Measurements from ENCODE around the gene GH2.
"Not testable (repeated sequence)": the region's sequence is repeated elsewhere in the genome, so short reads cannot be mapped to it uniquely, and the experiment has no call there.

The GH2 gene

DNA sequence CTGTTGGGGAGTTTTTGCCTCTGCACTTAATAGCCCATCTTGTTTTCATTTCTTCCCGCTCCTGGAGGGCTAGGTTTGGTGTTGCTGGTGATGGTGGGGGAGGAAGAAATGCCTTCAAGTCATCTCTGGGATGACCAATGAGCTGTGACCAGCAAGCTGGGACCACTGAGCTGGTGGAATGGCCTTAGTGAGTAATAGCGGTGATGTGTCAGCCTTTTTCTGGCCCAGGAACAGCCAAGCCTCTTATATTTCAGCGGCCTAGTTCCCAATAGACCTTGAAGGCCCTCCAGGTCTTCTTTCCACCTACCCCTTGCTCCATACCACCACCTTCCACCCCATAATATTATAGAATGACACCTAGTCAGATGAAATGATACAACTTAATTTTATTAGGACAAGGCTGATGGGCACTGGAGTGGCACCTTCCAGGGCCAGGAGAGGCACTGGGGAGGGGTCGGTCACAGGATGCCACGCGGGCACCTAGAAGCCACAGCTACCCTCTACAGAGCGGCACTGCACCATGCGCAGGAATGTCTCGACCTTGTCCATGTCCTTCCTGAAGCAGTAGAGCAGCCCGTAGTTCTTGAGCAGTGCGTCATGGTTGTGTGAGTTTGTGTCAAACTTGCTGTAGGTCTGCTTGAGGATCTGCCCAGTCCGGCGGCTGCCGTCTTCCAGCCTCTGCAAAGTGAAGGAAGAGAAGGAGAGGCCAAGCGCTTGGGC lies 9.9 kb downstream of the GH2 start:
- DNase-seq: not testable (repeated sequence)

DNA sequence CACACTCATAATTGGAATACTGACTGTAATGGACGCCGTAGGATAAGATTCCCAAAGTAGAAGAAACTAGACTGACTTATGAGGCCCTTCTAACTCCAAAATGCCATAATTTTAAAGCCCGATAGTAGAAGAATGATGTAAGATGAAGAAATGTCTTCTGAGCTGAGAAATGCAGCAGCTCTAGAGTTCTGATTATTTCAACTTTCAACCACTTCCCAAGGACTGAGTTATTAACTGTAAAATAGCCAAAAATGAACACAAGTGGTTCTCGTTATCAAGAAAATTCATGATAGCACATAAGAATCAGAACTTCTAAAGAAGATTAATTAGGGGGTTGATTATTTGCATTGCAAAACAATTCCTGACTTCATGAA lies 11.5 kb downstream of the GH2 start:
- not testable (repeated sequence) for DNase-seq

DNA sequence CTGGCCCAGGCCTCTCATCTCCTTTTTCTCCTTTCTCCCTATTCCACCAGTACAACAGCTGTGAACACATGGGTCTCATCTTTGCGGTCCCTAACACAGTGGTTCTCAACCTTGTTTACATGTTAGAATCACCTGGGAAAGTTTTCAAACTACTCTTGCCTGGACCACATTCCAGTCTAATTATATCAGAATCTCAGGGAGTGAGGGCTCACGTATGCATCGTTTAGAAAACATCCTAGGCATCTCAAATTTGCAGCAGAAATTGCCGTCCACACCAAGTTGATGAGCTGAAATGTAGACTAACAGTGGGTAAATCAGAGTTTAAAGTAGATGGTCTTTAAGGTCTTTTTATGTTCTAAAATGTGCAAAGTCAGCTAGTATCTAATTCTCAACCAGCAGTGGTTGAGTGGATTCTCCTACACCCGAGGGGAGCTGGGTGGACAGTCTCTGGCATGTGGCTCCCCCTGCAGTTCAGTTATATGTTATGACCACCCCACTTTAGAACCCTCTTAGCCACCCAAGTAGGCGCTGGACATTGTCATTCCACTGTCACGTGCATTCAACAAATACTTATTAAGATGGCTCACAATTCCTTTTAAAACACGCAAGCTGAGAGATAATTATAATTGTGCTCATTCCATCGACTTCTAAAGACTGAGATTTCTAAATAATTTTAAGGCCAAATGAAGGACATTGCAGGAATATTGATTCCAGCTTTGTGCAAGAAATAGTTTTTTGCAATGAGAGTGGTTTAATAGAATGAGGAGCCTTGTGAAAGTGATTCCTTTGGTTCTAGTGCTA lies 12.1 kb downstream of the GH2 start:
- DNase-seq: not testable (repeated sequence)

DNA sequence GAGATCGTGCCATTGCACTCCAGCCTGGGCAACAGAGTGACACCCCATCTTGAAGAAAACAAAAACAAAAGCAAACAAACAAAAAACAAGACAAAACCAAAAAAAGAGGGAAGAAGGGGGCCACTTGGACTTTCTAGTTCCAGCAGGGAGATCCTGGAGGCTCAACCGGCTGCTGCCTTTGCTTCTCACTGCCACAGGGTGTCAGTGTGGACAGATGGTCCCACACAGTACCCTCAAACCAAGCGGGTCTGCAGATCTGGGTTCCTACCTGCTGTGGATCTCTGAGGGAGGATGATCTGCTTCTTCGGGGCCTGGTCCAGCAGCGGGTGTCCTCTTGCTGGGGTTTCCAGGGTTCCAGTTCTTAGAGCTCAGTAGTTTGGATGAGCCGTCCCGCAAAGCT lies 15.1 kb downstream of the GH2 start:
- DNase-seq: not testable (repeated sequence)

DNA sequence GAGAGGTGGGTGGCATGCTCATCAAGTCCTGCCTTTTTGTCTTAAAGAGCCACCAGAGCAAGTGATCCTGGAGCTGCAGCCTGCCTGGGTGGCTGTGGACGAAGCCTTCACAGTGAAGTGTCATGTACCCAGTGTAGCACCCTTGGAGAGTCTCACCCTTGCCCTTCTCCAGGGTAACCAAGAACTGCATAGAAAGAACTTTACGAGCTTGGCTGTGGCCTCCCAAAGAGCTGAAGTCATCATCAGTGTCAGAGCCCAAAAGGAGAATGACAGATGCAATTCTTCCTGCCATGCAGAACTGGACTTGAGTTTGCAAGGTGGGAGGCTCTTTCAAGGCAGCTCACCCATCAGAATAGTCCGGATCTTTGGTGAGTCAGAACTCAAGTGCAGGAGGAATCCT lies 22.5 kb downstream of the GH2 start:
- no peak for DNase-seq

DNA sequence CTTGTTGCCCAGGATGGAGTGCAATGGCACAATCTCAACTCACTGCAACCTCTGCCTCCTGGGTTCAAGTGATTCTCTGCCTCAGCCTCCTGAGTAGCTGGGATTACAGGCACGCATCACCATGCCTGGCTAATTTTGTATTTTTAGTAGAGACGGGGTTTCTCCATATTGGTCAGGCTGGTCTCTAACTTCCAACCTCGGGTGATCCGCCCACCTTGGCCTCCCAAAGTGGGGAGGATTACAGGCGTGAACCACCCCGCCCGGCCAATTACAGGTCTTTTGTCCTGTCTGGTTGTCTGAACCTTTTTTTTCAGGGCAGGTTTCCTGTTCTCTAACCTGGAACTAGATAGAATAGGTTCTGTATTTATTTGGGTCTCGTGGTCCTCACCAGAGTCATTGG lies 25.3 kb downstream of the GH2 start:
- DNase-seq: not testable (repeated sequence)

DNA sequence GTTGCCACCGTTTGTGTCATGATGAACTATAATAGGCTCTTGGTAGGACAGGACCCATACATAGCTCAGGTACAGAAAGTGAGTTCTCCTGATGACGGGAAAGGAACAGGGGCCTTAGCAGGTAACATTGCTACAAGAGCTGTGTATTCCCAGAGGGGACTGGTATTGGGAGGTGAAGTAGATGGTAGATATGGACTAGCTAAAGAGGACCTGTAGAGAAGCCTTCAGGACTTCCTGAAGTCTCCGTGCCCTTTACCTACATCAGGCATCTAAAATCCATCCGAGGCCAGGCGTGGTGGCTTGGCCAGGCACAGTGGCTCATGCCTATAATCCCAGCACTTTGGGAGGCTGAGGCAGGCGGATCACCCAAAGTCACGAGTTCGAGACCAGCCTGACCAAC lies 26.6 kb downstream of the GH2 start:
- no peak for DNase-seq

DNA sequence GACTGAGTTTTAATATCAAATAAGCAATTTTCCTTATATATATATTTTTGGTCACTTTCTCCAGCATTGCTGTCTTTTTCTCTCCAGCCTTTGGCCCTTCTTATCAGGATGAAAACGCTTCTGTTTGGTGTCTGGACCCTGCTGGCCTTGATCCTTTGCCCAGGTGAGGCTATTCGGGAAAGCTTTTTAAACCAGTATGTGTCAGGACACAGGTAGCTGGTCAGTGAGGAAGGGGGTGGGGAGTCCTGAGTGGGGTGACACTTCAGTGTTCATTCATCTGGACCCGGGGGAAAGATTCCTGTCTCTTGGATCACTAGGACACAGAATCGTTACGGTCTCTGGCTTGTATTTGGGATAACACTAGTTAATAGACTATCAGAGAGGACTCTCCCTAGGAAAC lies 27.0 kb downstream of the GH2 start:
- no peak for DNase-seq

DNA sequence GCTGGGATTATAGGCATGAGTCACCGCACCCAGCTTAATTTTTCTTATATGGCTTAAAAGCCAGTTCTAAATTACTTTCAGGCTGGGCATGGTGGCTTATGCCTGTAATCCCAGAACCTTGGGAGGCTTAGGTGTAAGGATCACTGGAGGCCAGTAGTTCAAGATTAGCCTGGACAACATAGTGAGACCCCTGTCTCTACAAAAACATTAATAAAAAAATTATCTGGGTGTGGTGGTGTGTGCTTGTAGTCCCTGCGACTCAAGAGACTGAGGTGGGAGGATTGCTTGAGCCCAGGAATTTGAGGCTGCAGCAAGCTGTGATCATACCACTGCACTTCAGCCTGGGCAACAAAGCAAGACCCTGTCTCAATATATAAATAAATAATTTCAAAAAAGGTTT lies 28.5 kb downstream of the GH2 start:
- no peak for DNase-seq

DNA sequence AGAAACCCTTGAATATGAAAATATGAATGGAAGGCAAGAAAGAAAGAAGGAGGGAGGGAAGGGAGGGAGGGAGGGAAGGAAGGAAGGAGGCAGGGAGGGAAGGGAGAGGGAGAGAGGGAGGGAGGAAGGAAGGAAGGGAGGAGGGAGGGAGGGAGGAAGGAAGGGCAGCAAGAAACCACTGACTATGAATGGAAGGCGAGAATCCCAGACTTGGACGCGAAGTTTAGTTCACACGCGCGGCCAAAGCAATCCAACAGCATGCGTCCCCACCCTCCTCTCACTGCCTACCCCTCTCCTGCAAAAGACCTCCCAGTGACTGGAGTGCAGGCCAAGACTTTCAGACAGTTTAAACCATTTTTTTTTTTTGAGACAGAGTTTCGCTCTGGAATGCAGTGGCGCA lies 31.3 kb downstream of the GH2 start:
- DNase-seq: no peak

DNA sequence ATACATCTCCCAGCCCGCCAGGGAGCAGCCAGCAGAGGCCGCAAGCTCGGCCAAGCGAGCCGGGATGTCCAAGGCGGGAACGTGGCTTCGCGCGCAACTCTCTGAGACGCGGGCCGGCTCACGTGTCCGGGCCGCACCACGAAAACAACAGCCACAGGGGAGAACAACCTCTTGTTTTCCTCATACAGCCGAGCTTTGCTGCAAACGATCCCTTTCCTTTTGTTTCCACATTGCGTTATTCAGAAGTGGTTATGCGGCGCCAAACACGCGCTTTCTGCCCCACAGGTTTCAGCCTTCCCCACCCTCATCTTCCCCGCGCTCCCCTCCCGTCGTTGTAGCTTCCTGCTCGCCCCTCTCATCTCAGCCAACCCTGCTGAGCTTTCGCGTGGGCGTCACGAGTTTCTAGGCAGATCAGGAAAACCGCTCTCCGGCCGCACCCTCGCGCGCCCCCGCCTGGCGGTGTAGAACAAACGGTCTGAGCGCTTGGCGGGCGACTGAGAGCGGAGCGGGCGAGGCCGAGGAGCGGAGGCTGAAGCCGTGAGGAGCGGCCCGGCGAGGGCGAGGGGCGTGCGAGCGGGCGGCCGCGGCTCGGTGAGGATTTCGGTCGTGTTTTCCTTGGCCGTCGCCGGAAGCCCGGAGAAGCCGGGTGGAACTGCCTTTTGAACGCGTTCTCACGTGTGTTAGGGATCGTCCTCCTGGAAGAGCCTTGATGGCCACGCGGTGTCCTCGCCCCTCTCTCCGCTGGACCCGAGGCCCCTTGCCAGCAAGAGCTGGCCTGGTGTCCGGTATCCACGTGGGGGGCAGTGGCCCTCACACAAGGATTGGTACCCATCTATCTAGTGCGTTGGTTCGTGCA lies 32.7 kb downstream of the GH2 start:
- no peak for DNase-seq

DNA sequence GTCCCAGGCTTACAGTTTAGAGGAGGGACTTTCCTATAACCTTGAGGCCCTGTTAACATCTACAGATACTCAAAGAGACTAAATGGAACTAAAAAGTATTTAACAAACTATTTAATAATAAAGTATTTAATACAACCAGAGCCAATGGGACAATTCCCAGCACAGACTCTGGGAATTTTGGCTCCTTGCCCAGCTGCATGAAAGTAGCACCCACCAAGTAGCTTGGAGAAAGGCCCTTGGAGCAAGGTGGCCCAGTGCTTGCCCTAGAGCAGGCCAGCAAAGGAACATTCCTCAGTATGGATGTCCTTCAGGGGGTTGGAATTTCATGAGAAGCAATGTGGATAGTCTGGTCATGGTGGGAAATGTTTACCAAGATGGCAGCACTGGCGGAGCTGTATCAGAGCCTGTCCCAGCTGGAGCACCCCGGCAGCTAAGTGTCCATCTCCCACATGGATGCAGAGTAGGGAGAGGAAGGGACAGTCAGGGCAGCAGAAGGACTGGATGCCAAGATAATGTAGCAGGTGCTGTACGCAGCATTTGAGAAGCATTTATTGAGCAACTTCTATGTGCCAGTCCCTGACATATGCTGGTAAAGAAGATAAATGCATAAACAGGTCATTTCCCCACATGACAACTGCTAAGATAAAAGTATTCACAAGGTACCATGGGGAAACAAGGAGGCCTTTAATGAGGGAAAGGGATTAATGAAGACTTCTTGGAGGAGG lies 34.1 kb downstream of the GH2 start:
- DNase-seq: no peak

DNA sequence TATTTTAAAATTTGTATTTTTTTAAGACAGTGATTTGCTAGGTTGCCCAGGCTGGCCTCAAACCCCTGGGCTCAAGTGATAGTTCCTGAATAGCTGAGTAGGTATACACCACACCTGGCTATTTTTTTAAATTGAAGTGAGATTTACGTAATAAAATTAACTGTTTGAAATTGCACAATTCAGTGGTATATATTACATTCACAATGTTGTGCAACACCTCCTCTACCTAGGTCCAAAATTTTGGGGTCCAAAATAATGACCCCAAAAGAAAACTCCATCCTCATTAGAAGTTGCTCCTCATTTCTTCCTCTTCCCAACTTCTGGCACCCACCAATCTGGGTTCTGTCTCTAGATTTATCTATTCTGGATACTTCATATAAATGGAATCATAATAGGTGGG lies 36.2 kb downstream of the GH2 start:
- no peak for DNase-seq

DNA sequence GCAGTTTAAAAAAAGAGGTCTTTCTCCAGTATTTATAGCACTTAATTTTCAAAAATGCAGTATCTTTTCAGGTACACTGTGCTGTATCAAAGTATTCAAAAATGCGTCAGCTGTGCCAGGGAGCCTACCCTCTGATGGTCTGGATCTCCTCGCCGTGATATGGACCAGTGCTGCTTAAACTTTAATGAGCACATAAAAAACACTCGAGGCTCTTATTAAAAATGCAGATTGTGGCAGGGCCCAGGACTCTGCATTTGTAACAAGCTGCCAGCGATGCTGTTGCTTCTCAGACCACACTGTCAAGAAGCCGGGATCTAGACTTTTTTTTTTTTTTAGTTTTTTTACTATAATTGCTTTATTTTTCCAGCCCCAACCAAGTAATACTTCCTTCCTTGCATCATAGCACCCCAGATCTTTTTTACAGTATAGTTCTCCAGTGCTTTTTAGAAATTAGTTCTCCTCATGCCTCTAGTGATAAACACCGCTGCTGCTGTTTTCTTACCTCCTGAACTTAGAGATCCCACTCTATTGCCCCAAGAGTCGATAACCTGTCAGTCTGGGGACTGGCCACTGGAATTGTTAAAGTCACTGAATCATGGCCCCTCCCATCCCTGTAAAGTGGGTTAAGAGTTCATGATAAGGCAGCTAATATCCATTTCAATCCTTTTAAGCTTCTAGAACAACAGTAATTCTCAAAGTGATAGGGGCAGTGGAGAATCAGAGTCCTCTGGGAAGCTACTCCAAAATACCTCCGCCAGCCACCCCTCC lies 37.6 kb downstream of the GH2 start:
- DNase-seq: no peak

DNA sequence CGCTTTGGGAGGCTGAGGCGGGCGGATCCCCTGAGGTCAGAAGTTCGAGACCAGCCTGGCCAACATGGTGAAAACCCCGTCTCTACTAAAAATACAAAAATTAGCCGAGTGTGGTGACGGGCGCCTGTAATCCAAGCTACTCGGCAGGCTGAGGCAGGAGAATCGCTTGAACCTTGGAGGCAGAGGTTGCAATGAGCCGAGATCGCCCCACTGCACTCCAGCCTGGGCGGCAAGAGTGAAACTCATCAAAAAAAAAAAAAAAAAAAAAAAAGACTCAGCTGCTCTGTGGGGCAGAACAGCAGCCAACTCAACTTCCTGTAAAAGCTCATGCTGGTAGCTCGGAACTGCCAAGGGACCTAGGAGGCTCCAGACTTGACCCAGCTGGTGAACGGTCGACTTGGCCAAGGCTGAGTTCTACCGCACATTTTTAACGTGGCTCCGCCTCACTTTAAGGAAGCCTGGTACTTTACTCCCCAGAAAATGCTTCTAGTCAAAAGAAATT lies 38.3 kb downstream of the GH2 start:
- not testable (repeated sequence) for DNase-seq

DNA sequence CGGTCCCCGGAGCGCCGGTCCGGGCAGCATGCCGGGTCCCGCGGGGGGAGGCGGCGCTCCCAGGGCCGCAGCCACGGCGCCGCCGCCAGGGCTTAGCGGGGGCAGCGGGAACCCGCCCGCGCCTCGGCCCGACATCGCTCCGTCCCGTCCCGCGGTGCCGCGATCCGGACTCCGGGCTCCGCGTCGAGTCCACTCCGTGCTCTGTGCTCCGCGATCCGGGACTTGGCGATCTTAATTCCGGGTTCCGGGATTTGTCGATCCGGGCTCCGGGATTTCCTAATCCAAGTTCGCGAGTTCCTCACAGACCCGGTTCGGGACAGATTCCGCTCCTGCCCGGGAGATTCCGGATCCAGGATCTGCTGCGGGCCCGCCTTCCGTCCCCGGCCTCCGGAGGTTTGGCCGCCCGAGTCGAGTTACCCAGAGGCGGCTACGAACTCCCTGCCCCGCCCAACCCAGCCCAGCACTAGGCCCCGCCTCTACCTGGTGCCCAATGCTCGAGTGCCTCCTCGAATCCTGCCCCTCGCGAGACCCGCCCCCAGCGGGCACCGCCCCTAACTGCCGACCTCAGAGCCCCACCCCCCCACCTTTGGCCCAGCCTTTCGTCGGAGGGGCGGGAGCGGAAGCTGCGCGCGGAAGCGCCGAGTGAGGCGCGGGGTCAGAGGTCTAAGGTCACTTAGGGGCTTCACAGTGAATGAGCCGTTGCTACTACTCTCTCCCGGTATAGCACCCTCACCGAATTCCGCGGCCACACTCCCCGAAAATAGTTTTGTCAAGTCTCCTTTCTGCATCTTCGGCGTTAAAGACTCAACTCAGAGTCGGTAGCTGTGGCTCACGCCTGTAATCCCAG lies 39.0 kb downstream of the GH2 start, which contains the start of gene SMARCD2:
SMARCD2 (minus strand) TSS at position 146 of the 847 bp plus-strand sequence; CDS start at position 135, 11 bp downstream.
- peak; percentile 99 for DNase-seq

DNA sequence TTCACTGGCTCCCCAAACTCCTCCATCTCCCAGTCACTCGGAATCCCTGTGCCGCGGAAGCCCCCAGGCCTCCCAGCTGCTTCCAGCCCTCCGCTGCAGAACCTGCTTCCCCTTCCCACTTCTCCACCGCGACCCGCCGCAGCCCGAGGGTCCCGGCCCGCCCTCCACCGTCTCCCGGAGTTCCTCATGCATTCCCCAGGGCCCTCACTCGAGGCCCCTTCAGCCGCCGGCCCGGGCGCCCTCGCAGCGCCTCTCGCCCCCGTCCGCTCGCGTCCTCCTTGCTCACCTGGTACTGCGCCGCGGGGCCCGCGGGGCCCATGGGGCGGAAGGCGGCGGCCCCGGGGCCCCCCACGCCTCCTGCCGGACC lies 39.6 kb downstream of the GH2 start:
- DNase-seq: peak; percentile 58

DNA sequence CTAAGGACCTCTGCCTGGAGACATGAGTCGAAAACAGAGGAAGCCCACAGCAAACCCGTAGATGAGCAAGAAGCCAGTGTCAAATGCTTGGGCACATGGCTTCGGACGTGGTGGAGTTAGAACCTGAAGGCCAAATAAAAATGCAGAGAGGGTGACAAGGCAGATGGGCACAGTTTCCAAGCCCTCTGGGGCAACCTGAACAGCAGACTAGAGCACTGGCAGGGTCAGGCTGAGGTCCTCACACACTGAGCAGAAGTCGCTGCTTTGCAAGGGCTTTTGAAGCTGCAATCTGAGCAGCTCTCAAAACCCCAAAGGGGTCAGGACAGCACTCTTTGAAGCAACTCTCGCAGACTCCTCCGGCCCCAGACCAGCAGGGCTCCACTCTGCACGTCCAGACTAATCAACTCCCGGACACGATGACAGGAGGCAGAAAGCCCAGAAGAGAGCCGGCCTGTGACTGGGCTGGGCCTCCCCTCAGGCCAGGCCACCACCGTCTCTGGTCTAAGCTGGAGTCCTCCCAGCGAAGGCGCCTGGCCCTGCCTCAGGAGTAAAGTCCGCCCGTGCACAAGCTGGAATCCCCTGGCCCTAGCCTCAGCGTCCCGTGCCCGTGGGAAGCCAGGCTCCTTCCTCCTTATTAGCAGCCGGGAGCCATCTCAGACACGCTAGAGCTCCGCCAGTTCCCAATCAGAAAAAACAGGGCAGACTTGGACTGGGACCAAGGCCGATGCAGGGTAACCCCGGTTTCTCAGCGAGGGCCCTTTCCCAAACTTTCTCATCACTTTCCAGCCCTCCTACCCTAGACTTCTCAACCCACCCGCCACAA lies 40.2 kb downstream of the GH2 start:
- DNase-seq: no peak

DNA sequence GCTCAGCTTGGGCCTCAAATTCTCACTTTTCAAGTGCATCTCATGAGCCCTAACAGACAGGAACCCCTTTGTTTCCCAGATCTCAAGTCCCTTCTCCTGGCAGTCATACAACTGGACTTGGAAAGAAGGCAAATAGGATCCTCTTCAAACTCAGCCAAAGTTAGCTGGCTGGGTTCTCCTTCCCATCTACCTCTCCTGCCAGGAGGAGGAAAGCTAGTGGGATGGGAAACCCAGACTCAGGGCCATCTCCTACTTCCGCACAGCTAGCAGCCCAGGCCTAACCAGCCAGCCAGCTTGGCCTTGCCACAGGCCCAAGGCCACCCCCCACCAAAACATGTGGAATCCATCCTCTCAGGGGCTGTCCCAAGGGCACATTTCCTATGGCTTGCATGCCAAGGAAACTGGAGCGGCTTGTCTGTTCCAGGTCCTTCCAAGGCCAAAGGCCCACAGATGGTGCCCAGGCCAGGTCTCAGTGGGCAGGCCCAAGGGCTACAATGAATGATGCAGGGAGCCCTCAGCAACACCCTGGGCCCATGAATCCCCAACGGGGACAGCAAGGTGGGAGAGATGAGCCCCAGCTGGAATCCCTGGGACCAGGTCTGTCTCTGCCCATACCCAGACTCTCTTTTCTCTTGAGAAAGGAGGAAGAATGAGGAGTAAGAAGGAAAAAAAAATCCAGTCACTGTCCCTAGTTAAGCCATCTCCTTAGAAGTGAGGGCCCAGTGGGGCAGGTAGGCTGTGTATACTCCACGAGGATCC lies 41.0 kb downstream of the GH2 start:
- DNase-seq: no peak
